Stomach (tissue), 9 donors: ENCODE measurements around the gene SLC20A1. TPM values are rescaled to one million over a fixed set of nuclear protein-coding genes. Genes with fewer than 3 reads are reported as not detected.
A peak's percentile ranks its signal among the peaks of the same experiment; 100 is the strongest.

Experiments used
- DNase-seq, 2 donors: peaks; one replicate each; pipeline versions ENCODE4 v3.0.0 to v3.0.0-alpha.2; 2013 to 2019
- H3K27ac ChIP-seq, 5 donors: fragments of 200-600 bp in 4 of 5; sonication (generic) in 4 of 5; one replicate each; pipeline ENCODE4 v1.5.1; 2013 to 2019; ENCODE audit warnings: mild to moderate bottlenecking in 1 of 5, moderate library complexity in 1 of 5
- H3K27me3 ChIP-seq, 3 donors: fragments of 200-600 bp; sonication (generic); one replicate each; pipeline ENCODE4 v1.5.1; 2017 to 2019; ENCODE audit warnings: mixed run types in 1 of 3
- H3K36me3 ChIP-seq, 4 donors: fragments of 200-600 bp; sonication (generic); 1 replicate in 3 of 4; 2 replicates in 1 of 4; pipeline ENCODE4 v1.5.1; 2016 to 2019
- H3K4me1 ChIP-seq, 4 donors: fragments of 200-600 bp; sonication (generic); one replicate each; pipeline ENCODE4 v1.5.1; 2016 to 2019
- H3K4me3 ChIP-seq, 4 donors: fragments of 200-600 bp; sonication (generic) in 3 of 4; one replicate each; pipeline ENCODE4 v1.5.1; 2016 to 2019; ENCODE audit warnings: mild to moderate bottlenecking in 1 of 4
- H3K9me3 ChIP-seq, 4 donors: fragments of 200-600 bp; sonication (generic); one replicate each; pipeline ENCODE4 v1.5.1; 2016 to 2019
- EP300 ChIP-seq: sonication (generic); formaldehyde crosslinking; IDR thresholded peaks from one replicate; pipeline ENCODE4 v1.6.1; 2017; ENCODE audit warnings: antibody characterized with exemption
- POLR2A ChIP-seq, 4 donors: fragments of 450-650 bp; IDR thresholded peaks; one replicate each; pipeline ENCODE4 v1.6.1; 2016; ENCODE audit warnings: antibody characterized with exemption in 4 of 4, control low read depth in 2 of 4, mild to moderate bottlenecking in 1 of 4, moderate library complexity in 1 of 4
- POLR2AphosphoS5 ChIP-seq, 3 donors: sonication (generic); formaldehyde crosslinking; IDR thresholded peaks; one replicate each; pipeline ENCODE4 v1.6.1; 2016; ENCODE audit warnings: antibody characterized with exemption in 3 of 3
- WGBS, 5 donors: extraction: QIAGEN DNeasy Blood & Tissue Kit in 3 of 5; methylation state at CpG; one replicate each; pipeline versions ENCODE4 v1.1.5 to v1.1.7; 2013 to 2018; 5-methylcytosine and 5-hydroxymethylcytosine counted together
- intact Hi-C: fragments of 100-400 bp; cut with DNase I; formaldehyde crosslinking; loops from one replicate; pipeline ENCODE4 v1.15.1; 2023; ENCODE audit warnings: low total_unique reads
- polyA plus RNA-seq, 3 donors: library from polyadenylated mRNA; stranded (reverse); fragments of 200-250 nt; gene quantifications; one replicate each; pipeline ENCODE4 v1.2.3, GENCODE V29; 2013
- total RNA-seq, 5 donors: library from RNA; depleted of rRNA; stranded (reverse); fragments of >200 nt; gene quantifications; one replicate each; pipeline versions ENCODE4 v1.1.0 to v1.2.3, GENCODE V29; 2014 to 2016
- TF ChIP-seq, protein P1 (sequence below), 7 experiments: fragments of 450-650 bp in 4 of 7; fragments of 200-600 bp in 3 of 7; sonication (generic) in 3 of 7; IDR thresholded peaks; one replicate each; pipeline ENCODE4 v1.5.1; 2016 to 2019; ENCODE audit warnings: antibody characterized with exemption in 7 of 7, control low read depth in 2 of 7, mild to moderate bottlenecking in 1 of 7
- donor health status: healthy with polysubstance abuse.
- donor health status: Bipolar disorder and iron deficiency.
- donor health status: healthy.

Gene SLC20A1
- total and polyA plus RNA-seq, 8 donors, result 9.0 to 63.8 (median 24.2) TPM

GRCh38 chr2:112708968-112709367 lies 63.2 kb downstream of the SLC20A1 start:
- 46 to 56% (median 50%) methylated on average over 10 of the region's 10 CpGs for WGBS, 5 donors
- intact Hi-C loops, result no loop called here

DNA sequence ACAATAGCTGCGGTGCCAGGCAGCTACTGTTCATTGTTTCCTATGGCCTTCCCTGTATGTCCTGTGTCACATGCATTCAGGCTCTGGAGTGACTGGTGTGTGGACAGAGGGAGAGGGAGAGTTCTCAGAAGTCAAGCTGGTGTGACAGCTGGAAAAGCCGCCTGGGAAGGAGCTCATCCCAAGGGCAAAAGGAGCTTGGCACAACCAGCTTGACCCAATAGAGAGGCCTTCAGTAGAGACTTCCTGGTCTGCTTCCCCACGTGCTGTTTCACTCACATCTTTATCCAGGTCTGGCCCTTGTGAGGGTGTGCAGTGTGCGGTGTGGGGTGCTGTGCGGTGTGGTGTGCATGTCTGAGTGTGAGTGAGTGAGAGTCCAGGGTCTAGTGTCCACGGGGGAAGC lies 64.0 kb downstream of the SLC20A1 start:
- H3K27me3 ChIP-seq, result peaks cover 0 to 9% (median 0%) of the 10 kb centered on the region in 3 donors
- DNase-seq, result no peak
- H3K36me3 ChIP-seq, result no peaks in the 10 kb centered on the region
- no peak overlapping the region for H3K27ac ChIP-seq
- H3K9me3 ChIP-seq, result no peaks in the 10 kb centered on the region
- H3K4me3 ChIP-seq, result no peak overlapping the region
- TF ChIP-seq POLR2AphosphoS5 (IDR thresholded peaks at IDR 0.05) (no peak), POLR2A (IDR thresholded peaks at IDR 0.05) (no peak), EP300 (no peak)
- TF ChIP-seq, protein P1, sequence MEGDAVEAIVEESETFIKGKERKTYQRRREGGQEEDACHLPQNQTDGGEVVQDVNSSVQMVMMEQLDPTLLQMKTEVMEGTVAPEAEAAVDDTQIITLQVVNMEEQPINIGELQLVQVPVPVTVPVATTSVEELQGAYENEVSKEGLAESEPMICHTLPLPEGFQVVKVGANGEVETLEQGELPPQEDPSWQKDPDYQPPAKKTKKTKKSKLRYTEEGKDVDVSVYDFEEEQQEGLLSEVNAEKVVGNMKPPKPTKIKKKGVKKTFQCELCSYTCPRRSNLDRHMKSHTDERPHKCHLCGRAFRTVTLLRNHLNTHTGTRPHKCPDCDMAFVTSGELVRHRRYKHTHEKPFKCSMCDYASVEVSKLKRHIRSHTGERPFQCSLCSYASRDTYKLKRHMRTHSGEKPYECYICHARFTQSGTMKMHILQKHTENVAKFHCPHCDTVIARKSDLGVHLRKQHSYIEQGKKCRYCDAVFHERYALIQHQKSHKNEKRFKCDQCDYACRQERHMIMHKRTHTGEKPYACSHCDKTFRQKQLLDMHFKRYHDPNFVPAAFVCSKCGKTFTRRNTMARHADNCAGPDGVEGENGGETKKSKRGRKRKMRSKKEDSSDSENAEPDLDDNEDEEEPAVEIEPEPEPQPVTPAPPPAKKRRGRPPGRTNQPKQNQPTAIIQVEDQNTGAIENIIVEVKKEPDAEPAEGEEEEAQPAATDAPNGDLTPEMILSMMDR (IDR thresholded peaks at IDR 0.05), result no peak
- peaks cover 0 to 21% (median 0%) of the 10 kb centered on the region in 4 donors for H3K4me1 ChIP-seq
- 72 to 89% (median 81%) methylated on average over 6 of the region's 6 CpGs for WGBS, 5 donors
- intact Hi-C loops, result no loop called here

More at GRCh38 chr2:112708968-112709367, 63.2 kb downstream of the SLC20A1 start:
- Histone ChIP-seq H3K36me3 (no peaks in the 10 kb centered on the region), H3K4me1 (peaks cover 0 to 21% (median 0%) of the 10 kb centered on the region in 4 donors), H3K27ac (peak overlapping the region in 1 of 5 donors; percentile 53), H3K4me3 (no peak overlapping the region), H3K9me3 (no peaks in the 10 kb centered on the region), H3K27me3 (peaks cover 0 to 9% (median 0%) of the 10 kb centered on the region in 3 donors)
- no peak for TF ChIP-seq POLR2AphosphoS5 (IDR thresholded peaks at IDR 0.05)
- TF ChIP-seq POLR2A (IDR thresholded peaks at IDR 0.05), result no peak
- TF ChIP-seq EP300, result no peak
- TF ChIP-seq, protein P1 (IDR thresholded peaks at IDR 0.05), result no peak
- peak in 1 of 2 donors; percentile 51 for DNase-seq

DNA sequence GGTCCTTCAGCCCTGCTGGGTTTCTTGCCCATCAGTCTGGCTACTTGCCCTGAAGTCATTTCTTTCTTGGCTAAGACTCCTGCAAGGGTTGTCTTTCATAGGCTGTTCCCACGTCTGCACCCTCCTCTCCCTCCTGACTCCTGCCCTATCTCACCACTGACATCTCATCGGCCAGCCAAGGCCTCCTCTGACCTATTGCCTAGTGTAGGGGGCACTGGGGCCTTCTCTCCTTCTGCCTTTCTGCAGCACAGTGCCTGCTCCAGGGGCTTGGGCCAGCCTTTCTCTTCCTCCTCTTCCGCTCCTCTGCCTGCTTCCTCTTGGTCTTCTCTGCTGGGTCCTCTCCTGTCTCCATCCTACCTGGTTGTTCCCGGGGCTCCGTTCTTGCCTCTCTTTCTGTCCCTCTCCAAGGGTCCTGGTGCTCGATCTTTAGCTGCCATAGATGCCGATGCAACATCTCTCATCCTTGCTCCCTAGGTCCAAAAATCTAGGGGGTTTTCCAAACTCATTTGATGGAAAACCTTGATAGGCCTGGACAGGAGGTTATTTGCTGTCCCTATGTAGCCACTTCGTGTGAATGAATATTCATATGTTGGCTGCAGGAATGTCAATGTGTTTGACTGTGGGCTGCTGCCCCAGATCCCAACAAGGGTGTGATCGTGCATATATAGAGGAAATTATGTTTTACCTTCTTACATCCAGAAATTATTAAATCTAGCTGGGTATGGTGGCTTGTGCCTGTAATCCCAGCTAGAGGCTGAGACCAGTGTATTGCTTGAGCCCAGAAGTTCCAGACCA lies 65.4 kb downstream of the SLC20A1 start:
- intact Hi-C loops, result no loop called here
- Histone ChIP-seq H3K9me3 (no peaks in the 10 kb centered on the region), H3K4me3 (no peak overlapping the region), H3K27me3 (peaks cover 0 to 9% (median 0%) of the 10 kb centered on the region in 3 donors), H3K4me1 (peaks cover 0 to 17% (median 0%) of the 10 kb centered on the region in 4 donors), H3K36me3 (no peaks in the 10 kb centered on the region), H3K27ac (no peak overlapping the region)
- no peak for DNase-seq
- no peak for TF ChIP-seq POLR2A (IDR thresholded peaks at IDR 0.05)
- TF ChIP-seq POLR2AphosphoS5 (IDR thresholded peaks at IDR 0.05), result no peak
- TF ChIP-seq EP300, result no peak
- TF ChIP-seq, protein P1 (IDR thresholded peaks at IDR 0.05), result no peak
- WGBS, 5 donors, result 78 to 87% (median 79%) methylated on average over 9 of the region's 9 CpGs

- H3K36me3 ChIP-seq, result no peaks in the 10 kb centered on the region
- no peak for DNase-seq
These were observed 66.7 kb downstream of the SLC20A1 start for GRCh38 chr2:112712465-112712864.

More at GRCh38 chr2:112712465-112712864, 66.7 kb downstream of the SLC20A1 start:
- WGBS, 5 donors, result 84 to 88% (median 87%) methylated on average over 3 of the region's 3 CpGs
- Histone ChIP-seq H3K27me3 (peaks cover 0 to 7% (median 0%) of the 10 kb centered on the region in 3 donors), H3K4me3 (no peak overlapping the region), H3K9me3 (no peaks in the 10 kb centered on the region), H3K27ac (no peak overlapping the region), H3K4me1 (peaks cover 0 to 11% (median 0%) of the 10 kb centered on the region in 4 donors)
- TF ChIP-seq, protein P1 (IDR thresholded peaks at IDR 0.05), result no peak
- no peak for TF ChIP-seq POLR2A (IDR thresholded peaks at IDR 0.05)
- TF ChIP-seq POLR2AphosphoS5 (IDR thresholded peaks at IDR 0.05), result no peak
- TF ChIP-seq EP300, result no peak
- intact Hi-C loops, result no loop called here
